HG03565 (cell line): ENCODE results near the gene BNC2.

ENCODE experiments used
- ATAC-seq: cut with Tn5 transposase; IDR thresholded peaks from one replicate; pipeline ENCODE4 v1.9.1; 2021; ENCODE audit warnings: mild to moderate bottlenecking, moderate library complexity; ENCODE audit not compliant: unreplicated experiment

The BNC2 gene

GRCh38 chr9:16773116-16773515 is 97.4 kb downstream of the BNC2 start:
- no peak for ATAC-seq

DNA sequence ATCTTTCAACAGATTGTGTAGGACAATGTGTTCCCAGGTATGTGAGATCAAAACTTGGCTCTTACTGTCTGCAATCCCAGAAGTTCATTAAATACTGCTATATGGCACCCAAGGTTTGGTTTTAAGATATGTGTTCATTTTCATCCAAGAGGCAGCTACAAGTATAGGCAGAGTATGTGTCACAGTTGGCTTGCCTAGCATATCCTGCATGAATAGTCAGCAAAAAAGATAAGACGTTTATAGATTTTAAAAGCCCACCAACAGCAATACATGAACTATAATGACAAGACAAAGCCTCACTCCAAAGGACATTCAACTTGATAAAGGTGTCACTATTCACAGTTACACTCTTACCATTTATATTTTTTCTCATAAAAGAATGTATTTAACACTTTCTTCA is 99.1 kb downstream of the BNC2 start:
- ATAC-seq: no peak

- no peak for ATAC-seq
Observed at GRCh38 chr9:16769291-16769690, 101.2 kb downstream of the BNC2 start.

DNA sequence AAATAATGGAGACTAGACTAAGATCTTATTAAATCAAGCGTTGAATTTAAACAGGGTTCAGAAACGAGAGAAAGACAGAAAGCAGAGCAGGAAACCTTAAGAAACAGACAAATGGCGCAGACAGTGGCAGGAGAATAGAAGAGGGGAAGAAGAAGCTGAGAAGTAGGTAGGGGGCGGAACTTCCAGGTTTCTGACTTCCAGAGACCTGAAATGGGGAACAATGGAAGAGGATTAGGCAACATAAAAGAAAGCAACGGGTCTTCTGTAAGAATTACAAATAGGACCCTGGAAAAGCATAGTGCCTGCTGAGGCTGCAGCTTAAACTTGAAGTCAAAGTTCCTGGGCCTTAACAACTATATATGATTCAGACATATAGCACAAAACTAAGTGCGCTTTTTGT is 101.7 kb downstream of the BNC2 start:
- ATAC-seq: no peak

GRCh38 chr9:16767366-16767765 is 103.1 kb downstream of the BNC2 start:
- no peak for ATAC-seq

- ATAC-seq: no peak
Observed at GRCh38 chr9:16763946-16764345, 106.5 kb downstream of the BNC2 start.

GRCh38 chr9:16755467-16756160 is 114.9 kb downstream of the BNC2 start:
- ATAC-seq: no peak

- no peak for ATAC-seq
Observed at GRCh38 chr9:16754662-16755061, 115.8 kb downstream of the BNC2 start.

DNA sequence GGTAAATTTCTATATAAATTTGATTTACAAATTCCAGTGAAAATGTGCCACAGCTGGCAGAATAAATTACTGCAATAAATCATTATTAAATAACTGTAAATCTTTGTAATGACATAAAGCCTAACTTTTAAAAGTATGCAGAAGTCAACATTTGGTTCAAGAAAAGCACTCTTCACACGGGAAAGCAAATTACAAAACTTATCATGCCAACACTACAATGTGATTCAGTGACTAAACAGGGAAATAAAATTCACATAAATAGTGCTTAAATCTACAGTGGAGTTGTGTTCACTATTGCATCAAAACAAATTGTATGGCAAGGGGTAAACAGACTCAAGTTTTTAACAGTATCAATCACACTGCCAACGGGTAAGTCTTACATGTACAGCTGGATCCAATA is 117.2 kb downstream of the BNC2 start:
- ATAC-seq: no peak

GRCh38 chr9:16752601-16753000 is 117.9 kb downstream of the BNC2 start:
- ATAC-seq: no peak

DNA sequence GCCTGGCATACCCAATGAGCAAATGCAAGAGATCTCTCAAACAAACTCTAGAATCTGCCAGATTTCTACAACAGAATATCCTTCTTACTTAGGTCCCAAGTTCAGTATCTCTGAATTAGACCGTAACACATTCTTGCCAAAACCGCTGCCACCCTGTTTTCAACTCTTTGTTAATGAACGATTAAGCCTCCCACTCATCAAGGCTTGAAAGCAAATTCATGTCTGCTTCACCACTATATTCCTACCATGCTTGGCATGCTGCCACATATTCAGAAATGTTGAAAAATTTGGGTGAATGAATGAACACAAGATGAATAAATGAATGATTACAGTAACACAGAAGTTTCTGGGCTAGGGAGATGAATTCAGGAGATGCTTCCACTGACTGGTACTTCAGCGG is 119.9 kb downstream of the BNC2 start:
- no peak for ATAC-seq

GRCh38 chr9:16745359-16745758 is 125.1 kb downstream of the BNC2 start:
- ATAC-seq: no peak

DNA sequence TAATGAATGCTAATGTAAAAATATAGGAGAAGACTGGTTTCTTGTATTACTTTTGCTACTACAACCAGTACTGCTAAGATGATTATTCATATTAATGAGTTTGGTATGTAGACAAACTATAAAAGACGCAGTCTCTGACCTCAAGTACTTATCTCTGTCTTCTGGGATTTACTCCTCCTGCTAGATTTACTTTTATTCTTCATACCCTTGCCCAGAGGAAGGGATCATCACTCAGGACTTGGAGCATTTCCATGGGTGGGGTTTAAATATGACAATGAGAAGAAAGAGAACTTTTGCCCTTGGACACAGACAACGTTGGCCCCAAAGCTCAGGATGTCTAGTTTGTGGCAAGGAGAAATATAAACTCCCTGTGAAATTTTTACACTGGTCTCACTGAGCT is 126.1 kb downstream of the BNC2 start:
- no peak for ATAC-seq

- ATAC-seq: no peak
Observed at GRCh38 chr9:16743375-16743774, 127.1 kb downstream of the BNC2 start.

DNA sequence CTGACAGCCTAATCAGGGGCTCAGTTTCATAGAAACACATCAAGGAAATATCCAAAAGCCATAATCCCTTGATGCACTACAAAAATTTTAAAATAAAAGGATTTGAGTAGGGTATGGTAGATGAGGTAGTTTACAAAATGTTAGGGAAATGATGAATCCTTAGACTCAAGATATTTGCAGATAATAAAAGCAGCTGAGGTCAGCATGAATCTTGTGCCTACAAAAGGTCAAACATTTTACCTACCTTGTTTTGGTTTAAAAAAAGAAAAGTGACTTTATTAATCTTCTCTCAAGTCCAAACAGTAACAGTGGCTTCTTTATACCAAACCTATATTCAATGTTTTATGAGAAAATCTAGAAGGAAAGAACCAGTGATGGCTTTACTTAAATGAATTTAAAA is 135.5 kb downstream of the BNC2 start:
- no peak for ATAC-seq

DNA sequence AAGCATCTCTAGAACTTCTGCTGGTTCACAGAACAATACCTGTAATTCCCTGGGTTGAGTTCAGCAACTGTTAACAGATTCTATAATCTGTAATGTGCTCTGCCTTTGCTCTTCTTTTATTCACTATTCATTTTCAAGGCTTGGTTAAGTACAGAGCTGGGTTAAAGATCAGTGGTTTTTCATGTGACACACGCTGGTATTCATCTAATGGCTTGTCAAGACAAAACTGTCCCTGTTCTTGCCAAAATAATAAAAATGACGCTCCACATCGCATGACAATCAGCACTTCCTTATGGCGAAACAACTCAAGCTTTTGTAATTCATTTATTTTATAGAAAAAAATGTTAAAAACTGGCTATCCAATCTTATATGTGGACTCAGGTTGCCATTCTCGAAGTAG is 137.9 kb downstream of the BNC2 start:
- ATAC-seq: no peak

GRCh38 chr9:16730162-16730561 is 140.3 kb downstream of the BNC2 start:
- no peak for ATAC-seq

DNA sequence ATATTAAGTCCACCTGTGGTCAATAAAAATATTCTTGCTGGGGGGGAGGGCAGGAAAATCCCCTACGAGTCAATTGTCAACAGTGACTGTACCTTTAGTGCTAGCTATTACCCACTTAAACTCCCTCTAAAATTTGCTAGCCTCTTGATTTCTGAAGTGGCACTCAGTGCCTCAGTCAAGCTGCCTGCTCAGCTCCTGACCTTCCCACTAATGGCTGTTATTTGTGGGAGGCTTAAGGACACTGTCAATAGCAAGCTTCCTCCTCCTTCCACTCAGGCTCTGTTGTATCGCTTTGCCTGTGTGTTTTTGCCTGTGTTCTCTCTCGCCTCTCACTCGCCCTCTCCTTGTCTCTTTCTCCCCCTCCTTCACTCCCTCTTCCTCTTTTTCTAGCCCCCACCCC is 140.8 kb downstream of the BNC2 start:
- ATAC-seq: no peak

DNA sequence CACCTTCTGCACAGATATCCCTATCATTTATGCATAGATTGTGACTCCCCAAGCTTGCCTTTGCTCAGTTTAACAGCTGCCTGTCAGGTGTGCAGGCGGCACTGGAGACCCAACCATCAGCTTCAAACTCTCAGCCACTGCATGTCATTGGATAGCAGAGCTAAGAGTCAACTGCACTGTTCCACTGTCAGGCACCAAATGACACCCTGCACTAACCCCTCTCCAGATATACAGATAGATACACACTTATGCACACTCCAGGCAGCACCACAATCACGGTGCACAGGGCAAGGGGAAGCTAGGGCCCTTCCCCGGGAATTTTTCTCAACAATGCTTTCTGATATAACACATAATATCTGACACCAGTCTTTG is 142.3 kb downstream of the BNC2 start:
- ATAC-seq: no peak

GRCh38 chr9:16727452-16728136 is 142.9 kb downstream of the BNC2 start:
- no peak for ATAC-seq

- no peak for ATAC-seq
Observed at GRCh38 chr9:16726718-16727451, 143.6 kb downstream of the BNC2 start.

DNA sequence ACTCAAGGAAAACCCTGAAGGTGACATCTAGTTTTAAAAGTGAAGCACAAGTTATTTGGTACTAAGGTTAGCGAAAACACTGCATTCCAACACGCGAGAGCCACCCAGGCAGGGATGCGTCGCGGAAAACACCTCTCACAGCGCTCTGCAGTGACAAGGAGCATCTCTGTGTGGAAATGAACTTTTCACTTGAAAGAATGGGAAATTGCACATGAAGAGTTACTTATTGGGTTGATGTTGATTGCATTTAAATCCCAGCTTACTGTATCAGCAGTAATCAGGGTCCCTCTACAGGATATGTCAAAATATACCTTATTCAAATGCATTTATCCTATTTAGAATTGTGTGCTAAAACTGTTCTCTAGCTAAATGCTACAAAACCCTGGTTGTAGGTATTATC is 144.4 kb downstream of the BNC2 start:
- ATAC-seq: no peak
